Trophoblast cell (in vitro differentiated cells and primary cell): ENCODE results near the gene OTOL1. TPM values are rescaled to one million over a fixed set of nuclear protein-coding genes. Genes with fewer than 3 reads are reported as not detected.

Source experiments
- DNase-seq, 2 donors: peaks; one replicate each; pipeline ENCODE4 v3.0.0-alpha.2; 2016
- H2AFZ ChIP-seq: 2 replicates; pipeline ENCODE4 v1.6.1; 2013; ENCODE audit warnings: low read length, moderate library complexity, mild to moderate bottlenecking; ENCODE audit not compliant: insufficient read depth, poor library complexity
- H2AK5ac ChIP-seq: 2 replicates; pipeline ENCODE4 v1.6.1; 2013; ENCODE audit warnings: mild to moderate bottlenecking, low read length
- H2BK120ac ChIP-seq: 2 replicates; pipeline ENCODE4 v1.6.1; 2013; ENCODE audit warnings: low read length, mild to moderate bottlenecking, moderate library complexity; ENCODE audit not compliant: insufficient read depth, poor library complexity
- H2BK12ac ChIP-seq: 2 replicates; pipeline ENCODE4 v1.6.1; 2013; ENCODE audit warnings: mild to moderate bottlenecking, low read length, moderate library complexity
- H2BK5ac ChIP-seq: 2 replicates; pipeline ENCODE4 v1.6.1; 2013; ENCODE audit warnings: low read length, low read depth, moderate library complexity, mild to moderate bottlenecking; ENCODE audit not compliant: poor library complexity
- H3K14ac ChIP-seq: 2 replicates; pipeline ENCODE4 v1.6.1; 2013; ENCODE audit warnings: mild to moderate bottlenecking, low read length
- H3K18ac ChIP-seq: 2 replicates; pipeline ENCODE4 v1.6.1; 2013; ENCODE audit warnings: mild to moderate bottlenecking, low read length
- H3K23ac ChIP-seq: 2 replicates; pipeline ENCODE4 v1.6.1; 2013; ENCODE audit warnings: low read length
- H3K27ac ChIP-seq: 2 replicates; pipeline ENCODE4 v1.5.1; 2013; ENCODE audit warnings: low read depth, mild to moderate bottlenecking, inconsistent platforms, low read length, moderate library complexity
- H3K27me3 ChIP-seq: 2 replicates; pipeline ENCODE4 v1.6.1; 2013; ENCODE audit warnings: inconsistent platforms, mild to moderate bottlenecking, low read length, moderate library complexity; ENCODE audit not compliant: insufficient read depth
- H3K36me3 ChIP-seq, 2 experiments: 1 replicate in 1 of 2; 2 replicates in 1 of 2; pipeline ENCODE4 v1.6.1; 2013; ENCODE audit warnings: low read length in 2 of 2, mild to moderate bottlenecking in 2 of 2, moderate library complexity in 1 of 2; ENCODE audit not compliant: insufficient read depth in 2 of 2, control insufficient read depth in 1 of 2
- H3K4ac ChIP-seq: 2 replicates; pipeline ENCODE4 v1.6.1; 2013; ENCODE audit warnings: low read depth, mild to moderate bottlenecking, low read length, moderate library complexity
- H3K4me1 ChIP-seq, 2 experiments: 1 replicate in 1 of 2; 2 replicates in 1 of 2; pipeline ENCODE4 v1.6.1; 2013; ENCODE audit warnings: low read length in 2 of 2, mild to moderate bottlenecking in 2 of 2, moderate library complexity in 1 of 2; ENCODE audit not compliant: insufficient read depth in 2 of 2, control insufficient read depth in 1 of 2
- H3K4me2 ChIP-seq: 2 replicates; pipeline ENCODE4 v1.6.1; 2013; ENCODE audit warnings: inconsistent platforms, mild to moderate bottlenecking, low read length, moderate library complexity
- H3K4me3 ChIP-seq: 2 replicates; pipeline ENCODE4 v1.5.1; 2013; ENCODE audit warnings: mild to moderate bottlenecking, low read depth, low read length, inconsistent platforms
- H3K79me1 ChIP-seq: one replicate; pipeline ENCODE4 v1.6.1; 2013; ENCODE audit warnings: low read length
- H3K79me2 ChIP-seq: 2 replicates; pipeline ENCODE4 v1.6.1; 2013; ENCODE audit warnings: low read length, mild to moderate bottlenecking; ENCODE audit not compliant: control insufficient read depth, insufficient read depth, poor library complexity
- H3K9ac ChIP-seq: 2 replicates; pipeline ENCODE4 v1.6.1; 2013; ENCODE audit warnings: mild to moderate bottlenecking, low read length
- H3K9me3 ChIP-seq: 2 replicates; pipeline ENCODE4 v1.6.1; 2013; ENCODE audit warnings: low read depth, mild to moderate bottlenecking, control low read depth, inconsistent platforms, low read length; ENCODE audit not compliant: insufficient read depth
- H4K12ac ChIP-seq: 2 replicates; pipeline ENCODE4 v1.6.1; 2013; ENCODE audit warnings: low read depth, mild to moderate bottlenecking, low read length, moderate library complexity
- H4K8ac ChIP-seq: 2 replicates; pipeline ENCODE4 v1.6.1; 2013; ENCODE audit warnings: low read depth, mild to moderate bottlenecking, low read length, moderate library complexity
- H4K91ac ChIP-seq: one replicate; pipeline ENCODE4 v1.6.1; 2013; ENCODE audit warnings: low read depth, mild to moderate bottlenecking, low read length, moderate library complexity
- WGBS: extraction: QIAGEN DNeasy Blood & Tissue Kit; methylation state at CpG from one replicate; pipeline ENCODE4 v1.1.7; 2013; ENCODE audit warnings: missing lambda C conversion rate; ENCODE audit not compliant: insufficient read length, insufficient coverage; ENCODE audit errors: extremely low coverage; 5-methylcytosine and 5-hydroxymethylcytosine counted together
- polyA plus RNA-seq: library from polyadenylated mRNA; stranded (reverse); fragments of 200-250 nt; gene quantifications from 2 replicates; pipeline ENCODE4 v1.2.3, GENCODE V29; 2013

OTOL1 gene
- 0.03 TPM in 1 of 2 replicates, not detected in the other for polyA plus RNA-seq

DNA sequence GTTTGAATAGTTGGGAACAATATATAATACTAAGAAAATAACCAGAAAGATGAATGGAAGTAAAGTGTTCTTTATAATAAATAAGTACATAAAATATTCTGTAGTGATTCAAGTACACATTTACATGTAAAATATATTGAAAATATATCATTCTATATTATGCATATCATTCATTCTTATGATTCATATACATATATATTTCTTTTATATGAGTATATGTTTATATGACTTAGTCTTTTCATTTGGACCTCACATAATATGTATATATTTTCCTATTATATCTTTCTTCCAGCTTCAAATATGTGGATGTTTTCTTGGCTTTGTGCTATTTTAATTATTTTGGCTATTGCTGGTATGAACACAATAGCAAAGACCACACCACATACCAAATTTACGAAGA is at the start of gene OTOL1:
Gene OTOL1 (plus strand): TSS at position 301 of the 400 bp plus-strand sequence. CDS start 0 bp downstream, at position 301.
- Histone ChIP-seq H3K79me2 (no peaks in the 10 kb centered on the region), H3K79me1 (no peaks in the 10 kb centered on the region), H4K91ac (no peak within 1 kb of the TSS), H3K9me3 (no peaks in the 10 kb centered on the region), H2BK5ac (no peak within 1 kb of the TSS), H3K18ac (no peak within 1 kb of the TSS), H3K27me3 (no peaks in the 10 kb centered on the region), H3K23ac (no peak within 1 kb of the TSS), H3K4me2 (no peak within 1 kb of the TSS), H2BK12ac (no peak within 1 kb of the TSS), H3K4ac (no peak within 1 kb of the TSS), H3K4me1 (no peaks in the 10 kb centered on the region), H3K14ac (no peak within 1 kb of the TSS), H3K27ac (no peak within 1 kb of the TSS), H4K8ac (no peak within 1 kb of the TSS), H3K36me3 (no peaks in the 10 kb centered on the region), H2AK5ac (no peak within 1 kb of the TSS), H2BK120ac (no peak within 1 kb of the TSS), H3K9ac (no peak within 1 kb of the TSS), H2AFZ (no peak within 1 kb of the TSS), H4K12ac (no peak within 1 kb of the TSS), H3K4me3 (no peak within 1 kb of the TSS)
- no peak for DNase-seq
- no CpG with 5 or more reads among the region's 1 CpG for WGBS

DNA sequence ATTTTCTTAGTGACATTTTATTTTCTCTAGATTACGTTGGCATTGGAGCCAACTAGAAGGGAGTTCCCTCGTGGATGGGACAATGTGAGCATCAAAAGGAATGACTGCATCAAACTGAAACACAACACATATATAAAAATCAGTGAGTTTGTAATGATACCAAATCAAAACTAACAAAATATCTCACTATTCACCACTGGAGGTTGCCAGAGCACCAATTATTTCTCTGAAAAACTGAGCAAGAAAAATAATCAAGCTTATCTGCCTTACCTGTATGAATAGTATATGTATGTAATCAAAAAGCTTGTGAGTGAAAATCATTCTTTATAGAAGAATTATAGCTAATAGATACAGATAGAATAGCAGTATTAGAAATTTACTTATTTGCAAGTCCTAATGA is 46.8 kb upstream of the OTOL1 start:
- no peak overlapping the region for H4K12ac ChIP-seq
- no peak overlapping the region for H3K18ac ChIP-seq
- DNase-seq: no peak
- no CpG with 5 or more reads among the region's 2 CpGs for WGBS
- H3K23ac ChIP-seq: no peak overlapping the region
- H4K8ac ChIP-seq: no peak overlapping the region
- no peak overlapping the region for H2AFZ ChIP-seq
- H3K36me3 ChIP-seq: no peaks in the 10 kb centered on the region
- H3K4me1 ChIP-seq: no peaks in the 10 kb centered on the region
- no peak overlapping the region for H2AK5ac ChIP-seq
- H2BK5ac ChIP-seq: no peak overlapping the region
- no peaks in the 10 kb centered on the region for H3K27me3 ChIP-seq
- no peaks in the 10 kb centered on the region for H3K79me1 ChIP-seq
- H2BK12ac ChIP-seq: no peak overlapping the region
- H2BK120ac ChIP-seq: no peak overlapping the region
- H3K27ac ChIP-seq: no peak overlapping the region
- no peak overlapping the region for H3K4me3 ChIP-seq
- H3K4me2 ChIP-seq: no peak overlapping the region
- H3K9me3 ChIP-seq: no peaks in the 10 kb centered on the region
- H3K14ac ChIP-seq: no peak overlapping the region
- no peak overlapping the region for H4K91ac ChIP-seq
- no peak overlapping the region for H3K9ac ChIP-seq
- H3K4ac ChIP-seq: no peak overlapping the region
- no peaks in the 10 kb centered on the region for H3K79me2 ChIP-seq

DNA sequence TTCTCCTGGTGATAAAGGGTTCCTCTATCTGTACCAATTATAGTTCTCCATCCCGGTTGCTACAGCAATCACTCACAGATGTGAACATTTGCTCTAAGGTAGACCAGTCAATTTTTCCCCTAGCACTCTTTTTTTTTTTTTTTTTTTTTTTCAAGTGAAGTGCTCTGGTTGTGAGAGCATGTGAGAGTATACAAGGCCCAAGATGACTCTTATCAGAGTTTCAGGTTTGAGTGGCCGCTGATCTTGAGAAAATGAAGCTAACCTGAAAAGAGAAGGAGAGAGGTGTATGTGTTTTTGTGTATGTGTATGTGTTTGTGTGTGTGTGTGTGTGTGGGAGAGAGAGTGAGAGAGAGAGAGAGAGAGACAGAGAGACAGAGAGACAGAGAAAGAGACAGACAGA is 44.4 kb upstream of the OTOL1 start:
- Histone ChIP-seq H3K4me3 (no peak overlapping the region), H3K4me1 (no peaks in the 10 kb centered on the region), H3K23ac (no peak overlapping the region), H3K4ac (no peak overlapping the region), H3K27me3 (no peaks in the 10 kb centered on the region), H2BK5ac (no peak overlapping the region), H4K91ac (no peak overlapping the region), H2AFZ (no peak overlapping the region), H3K79me1 (no peaks in the 10 kb centered on the region), H3K79me2 (no peaks in the 10 kb centered on the region), H2AK5ac (no peak overlapping the region), H4K8ac (no peak overlapping the region), H3K9me3 (no peaks in the 10 kb centered on the region), H3K14ac (no peak overlapping the region), H3K18ac (no peak overlapping the region), H4K12ac (no peak overlapping the region), H3K27ac (no peak overlapping the region), H2BK12ac (peak overlapping the region; percentile 22), H3K4me2 (no peak overlapping the region), H3K9ac (no peak overlapping the region), H2BK120ac (no peak overlapping the region), H3K36me3 (no peaks in the 10 kb centered on the region)
- no peak for DNase-seq
- WGBS: no CpG with 5 or more reads among the region's 2 CpGs

DNA sequence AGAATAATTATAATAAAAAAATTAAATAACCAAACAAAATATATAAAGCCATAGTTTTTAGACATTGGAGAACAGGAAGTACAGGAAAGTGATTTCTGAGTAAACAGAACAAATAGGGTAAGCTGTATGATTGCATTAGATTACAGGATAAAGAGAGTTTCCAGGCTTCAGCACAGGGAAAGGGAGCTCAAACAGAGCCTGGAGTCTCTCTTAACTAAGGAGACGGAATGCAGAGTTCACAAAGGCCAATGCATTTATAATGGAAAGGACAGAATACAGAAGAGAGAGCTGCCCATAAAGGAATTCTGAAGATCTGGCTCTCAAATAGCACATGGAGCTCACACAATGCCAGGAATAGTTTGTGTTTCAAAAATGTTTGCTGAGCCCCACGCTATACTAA is 42.0 kb upstream of the OTOL1 start:
- H3K4me3 ChIP-seq: no peak overlapping the region
- H3K9me3 ChIP-seq: no peaks in the 10 kb centered on the region
- H2BK5ac ChIP-seq: no peak overlapping the region
- H3K27ac ChIP-seq: no peak overlapping the region
- WGBS: no CpG with 5 or more reads among the region's 2 CpGs
- H2BK12ac ChIP-seq: no peak overlapping the region
- H3K9ac ChIP-seq: no peak overlapping the region
- H3K4ac ChIP-seq: no peak overlapping the region
- H2BK120ac ChIP-seq: no peak overlapping the region
- no peak overlapping the region for H2AFZ ChIP-seq
- H4K8ac ChIP-seq: no peak overlapping the region
- H4K91ac ChIP-seq: no peak overlapping the region
- H3K4me1 ChIP-seq: no peaks in the 10 kb centered on the region
- H4K12ac ChIP-seq: no peak overlapping the region
- no peak overlapping the region for H2AK5ac ChIP-seq
- no peak overlapping the region for H3K4me2 ChIP-seq
- DNase-seq: no peak
- no peaks in the 10 kb centered on the region for H3K27me3 ChIP-seq
- H3K79me1 ChIP-seq: no peaks in the 10 kb centered on the region
- H3K23ac ChIP-seq: no peak overlapping the region
- no peak overlapping the region for H3K18ac ChIP-seq
- no peaks in the 10 kb centered on the region for H3K79me2 ChIP-seq
- no peaks in the 10 kb centered on the region for H3K36me3 ChIP-seq
- H3K14ac ChIP-seq: no peak overlapping the region
